GM12878 (cell line): ENCODE results near the gene MALT1. TPM values are rescaled to one million over a fixed set of nuclear protein-coding genes. Genes with fewer than 3 reads are reported as not detected.

Experiments
- ATAC-seq: fragments of 200-7000 bp; cut with Tn5 transposase; 3 replicates; pipeline ENCODE4 v1.9.1; 2020; ENCODE audit warnings: mild to moderate bottlenecking, moderate library complexity
- BruUV-seq: library from RNA; stranded (reverse); fragments of 400-500 nt; replicated peaks from 2 replicates; lab custom pipeline; 2021; lab: Mats Ljungman, UMichigan
- CTCF ChIA-PET: fragments of 300-600 bp; sonication (Branson Sonifier 250); formaldehyde crosslinking; extraction: SDS; loops from one replicate; lab custom pipeline; 2021; ENCODE audit warnings: inconsistent platforms; lab: Yijun Ruan, JAX
- POLR2A ChIA-PET: fragments of 350-600 bp; formaldehyde crosslinking; extraction: SDS; loops from one replicate; lab custom pipeline; 2021; ENCODE audit warnings: inconsistent platforms; lab: Charles Lee
- RAD21 ChIA-PET: fragments of 300-600 bp; sonication (Branson Sonifier 250); formaldehyde crosslinking; loops from one replicate; lab custom pipeline; 2023; ENCODE audit warnings: antibody characterized with exemption; ENCODE audit not compliant: unreplicated experiment; lab: Charles Lee
- SMC1A ChIA-PET: fragments of 300-600 bp; sonication (Branson Sonifier 250); formaldehyde crosslinking; loops from one replicate; lab custom pipeline; 2023; ENCODE audit not compliant: unreplicated experiment, uncharacterized antibody; lab: Charles Lee
- DNase-seq: peaks from one replicate; pipeline ENCODE4 v3.0.0-alpha.2; 2011; ENCODE audit warnings: low read depth, low spot score
- FAIRE-seq: peaks from 3 replicates; lab custom pipeline; 2011; peaks lifted over from hg19 to GRCh38; lab: Jason Lieb, UNC
- H2AFZ ChIP-seq: 2 replicates; pipeline ENCODE4 v1.6.0; 2011; ENCODE audit warnings: low read depth, low read length, control low read depth; ENCODE audit not compliant: control insufficient read depth
- H3K27ac ChIP-seq: 2 replicates; pipeline ENCODE4 v1.5.1; 2011; ENCODE audit warnings: control low read depth; ENCODE audit not compliant: control insufficient read depth, insufficient read depth
- H3K27me3 ChIP-seq, 2 experiments: replicated peaks in 1 of 2; 2 replicates each; pipeline versions ENCODE4 v1.6.0 to v1.6.1; 2011; ENCODE audit warnings: low read length in 1 of 2; ENCODE audit not compliant: control insufficient read depth in 2 of 2, insufficient read depth in 2 of 2
- H3K36me3 ChIP-seq, 2 experiments: 2 replicates each; pipeline ENCODE4 v1.5.1; 2011; ENCODE audit warnings: low read length in 1 of 2; ENCODE audit not compliant: control insufficient read depth in 2 of 2, insufficient read depth in 2 of 2
- H3K4me1 ChIP-seq: 2 replicates; pipeline ENCODE4 v1.6.1; 2011; ENCODE audit warnings: mild to moderate bottlenecking, low read length, moderate library complexity, mixed read lengths; ENCODE audit not compliant: control insufficient read depth, insufficient read depth
- H3K4me2 ChIP-seq: 2 replicates; pipeline ENCODE4 v1.6.0; 2011; ENCODE audit warnings: control low read depth; ENCODE audit not compliant: control insufficient read depth, insufficient read depth
- H3K4me3 ChIP-seq: fragments of 200-600 bp; sonication (generic); 2 replicates; pipeline ENCODE4 v1.5.1; 2016
- H3K79me2 ChIP-seq: 2 replicates; pipeline ENCODE4 v1.6.0; 2011; ENCODE audit warnings: low read length; ENCODE audit not compliant: control insufficient read depth, insufficient read depth
- H3K9ac ChIP-seq: 2 replicates; pipeline ENCODE4 v1.8.0; 2011; ENCODE audit warnings: low read length, control low read depth, mixed read lengths; ENCODE audit not compliant: control insufficient read depth, insufficient read depth
- H3K9me3 ChIP-seq: replicated peaks from 3 replicates; pipeline ENCODE4 v1.5.1; 2011; ENCODE audit warnings: mild to moderate bottlenecking, low read length; ENCODE audit not compliant: control insufficient read depth, insufficient read depth
- H4K20me1 ChIP-seq: 2 replicates; pipeline ENCODE4 v1.6.0; 2011; ENCODE audit not compliant: control insufficient read depth, insufficient read depth
- CHD1 ChIP-seq: IDR thresholded peaks from 2 replicates; pipeline ENCODE4 v1.6.1; 2012; ENCODE audit warnings: low read depth, low read length, improper control_type of control experiment
- DPF2 ChIP-seq: fragments of 450-650 bp; IDR thresholded peaks from 2 replicates; pipeline ENCODE4 v1.6.1; 2017; ENCODE audit warnings: mild to moderate bottlenecking
- E4F1 ChIP-seq: fragments of 450-650 bp; IDR thresholded peaks from 2 replicates; pipeline ENCODE4 v1.6.1; 2018; ENCODE audit warnings: borderline replicate concordance, mild to moderate bottlenecking; ENCODE audit not compliant: partially characterized antibody
- ELK1 ChIP-seq: IDR thresholded peaks from 2 replicates; pipeline ENCODE4 v1.6.1; 2012; ENCODE audit warnings: low read depth, low read length, improper control_type of control experiment
- HCFC1 ChIP-seq: fragments of 150-350 bp; IDR thresholded peaks from 2 replicates; pipeline ENCODE4 v1.6.1; 2014; ENCODE audit warnings: low read length
- KAT2A ChIP-seq: conservative IDR thresholded peaks from 2 replicates; pipeline ENCODE4 v1.6.1; 2011; ENCODE audit warnings: low read depth, low read length; ENCODE audit not compliant: control insufficient read depth
- PBX3 ChIP-seq: IDR thresholded peaks from 2 replicates; pipeline ENCODE4 v1.6.1; 2011; ENCODE audit warnings: mild to moderate bottlenecking, low read depth, low read length, moderate library complexity; ENCODE audit not compliant: insufficient replicate concordance
- PML ChIP-seq: IDR thresholded peaks from 2 replicates; pipeline ENCODE4 v1.6.1; 2012; ENCODE audit warnings: low read length, inconsistent platforms
- POU2F2 ChIP-seq: IDR thresholded peaks from 3 replicates; pipeline ENCODE4 v1.6.1; 2011; ENCODE audit warnings: low read depth, mild to moderate bottlenecking, low read length, borderline replicate concordance
- PRDM15 ChIP-seq: fragments of 450-650 bp; formaldehyde crosslinking; IDR thresholded peaks from 2 replicates; pipeline ENCODE4 v1.4.0; 2020; ENCODE audit warnings: mild to moderate bottlenecking, moderate library complexity
- RAD21 ChIP-seq: IDR thresholded peaks from 2 replicates; pipeline ENCODE4 v1.6.1; 2011; ENCODE audit warnings: mild to moderate bottlenecking, low read depth, low read length, moderate library complexity; ENCODE audit not compliant: insufficient read depth
- ZBTB4 ChIP-seq: fragments of 450-650 bp; formaldehyde crosslinking; IDR thresholded peaks from 2 replicates; pipeline ENCODE4 v1.4.0; 2022; ENCODE audit warnings: mild to moderate bottlenecking, moderate library complexity
- WGBS: methylation state at CpG from one replicate; pipeline ENCODE4 v1.1.6; 2016; ENCODE audit warnings: low lambda C conversion rate; ENCODE audit not compliant: insufficient replicate concordance, insufficient coverage; ENCODE audit errors: missing lambda C conversion rate; 5-methylcytosine and 5-hydroxymethylcytosine counted together
- in situ Hi-C: fragments of 300-500 bp; cut with MboI; formaldehyde crosslinking; loops from 9 replicates; pipeline ENCODE4 v1.14.3; 2018; ENCODE audit warnings: mixed read lengths
- intact Hi-C: fragments of 100-400 bp; cut with micrococcal nuclease; formaldehyde crosslinking; loops from one replicate; pipeline ENCODE4 v1.14.2; 2022; ENCODE audit not compliant: unreplicated experiment
- polyA plus RNA-seq, 11 experiments: library from polyadenylated mRNA; depleted of rRNA in 4 of 11; unstranded in 6 of 11; stranded (reverse) in 5 of 11; fragments of >200 nt; fragmentation: Nextera tagmentation in 4 of 11; fragmentation: Illumina TruSeq in 1 of 11; extraction: Ambion mirVana in 4 of 11; extraction: Trizol in 1 of 11; gene quantifications; 1 replicate in 1 of 11; 2 replicates in 10 of 11; pipeline versions ENCODE4 v1.2.1 to v1.2.3, GENCODE V29; 2011 to 2016; ENCODE audit warnings: inconsistent platforms in 2 of 11, missing spikeins in 2 of 11, low read depth in 1 of 11
- total RNA-seq, 4 experiments: library from RNA; depleted of rRNA in 3 of 4; stranded (reverse); fragments of >200 nt in 3 of 4; fragmentation: Illumina TruSeq in 1 of 4; extraction: Trizol in 1 of 4; gene quantifications; 2 replicates each; pipeline versions ENCODE4 v1.2.1 to v1.2.3, GENCODE V29; 2013 to 2021

Gene MALT1
- total and polyA plus RNA-seq, 10 of the 15 experiments (the other 5 are each of a cell fraction or from before 2014, with no cell fraction given), result 17.6 to 126 (median 45.4) TPM

GRCh38 chr18:58789876-58790240 is 118.6 kb downstream of the MALT1 start:
- FAIRE-seq (no peak), DNase-seq (no peak), ATAC-seq (no peak)
- no peak overlapping the region for H3K27ac ChIP-seq
- no peak overlapping the region for H3K4me3 ChIP-seq
- H3K79me2 ChIP-seq, result no peaks in the 10 kb centered on the region
- no peak overlapping the region for H3K9ac ChIP-seq
- in situ Hi-C loops (no loop called here), intact Hi-C loops (loop anchor here (10.0 kb wide), 1 partner anchor 95 kb away; no protein-coding TSS in a partner anchor)
- ChIA-PET POLR2A (no interaction called here), RAD21 (interaction anchor here (1.4 kb wide), 1 partner anchor 21 kb away, joined by 3 read pairs; no protein-coding TSS in a partner anchor), SMC1A (no interaction called here), CTCF (interaction anchor here (1.4 kb wide), 1 partner anchor 281 kb away, joined by 5 read pairs; no protein-coding TSS in a partner anchor)
- no peak overlapping the region for H3K4me2 ChIP-seq
- no peaks in the 10 kb centered on the region for H4K20me1 ChIP-seq
- H2AFZ ChIP-seq, result no peak overlapping the region
- no peaks in the 10 kb centered on the region for H3K27me3 ChIP-seq
- TF ChIP-seq DPF2 (no peak), ELK1 (no peak), PML (no peak), PBX3 (no peak), HCFC1 (no peak), ZBTB4 (CRISPR knock-in tag) (no peak), KAT2A (no peak), RAD21 (no peak), PRDM15 (CRISPR knock-in tag) (no peak), CHD1 (no peak), E4F1 (no peak), POU2F2 (no peak)
- 58% methylated on average over 5 of the region's 5 CpGs for WGBS
- H3K9me3 ChIP-seq, result no peaks in the 10 kb centered on the region
- BruUV-seq, result no TSS peak
- no peaks in the 10 kb centered on the region for H3K36me3 ChIP-seq
- H3K4me1 ChIP-seq, result peaks cover 7% of the 10 kb centered on the region
